Coronary artery (tissue), 2 donors: ENCODE data around the gene PFDN6.

Experiments
- DNase-seq: peaks from one replicate; pipeline ENCODE4 v3.0.0-alpha.2; 2017; ENCODE audit warnings: low spot score
- H3K27ac ChIP-seq, 2 donors: fragments of 200-600 bp; sonication (generic); one replicate each; pipeline ENCODE4 v1.5.1; 2016 to 2019
- H3K4me3 ChIP-seq: fragments of 200-600 bp; sonication (generic); 2 replicates; pipeline ENCODE4 v1.5.1; 2016; ENCODE audit warnings: mild to moderate bottlenecking, moderate library complexity
- CTCF ChIP-seq: fragments of 200-600 bp; sonication (generic); IDR thresholded peaks from one replicate; pipeline ENCODE4 v1.5.1; 2019; ENCODE audit warnings: antibody characterized with exemption

PFDN6 gene

GRCh38 chr6:33316603-33317418, 27.4 kb downstream of the PFDN6 start:
- no peak for TF ChIP-seq CTCF
- peak; percentile 76 for DNase-seq
- H3K27ac ChIP-seq, result peak overlapping the region; percentile 78 to 90
- H3K4me3 ChIP-seq, result peak overlapping the region; percentile 70

- DNase-seq, result no peak
- H3K4me3 ChIP-seq, result peak overlapping the region; percentile 70
- TF ChIP-seq CTCF, result no peak
- H3K27ac ChIP-seq, result peak overlapping the region; percentile 78 to 90
Measured at GRCh38 chr6:33317419-33317668, 27.9 kb downstream of the PFDN6 start.

- Histone ChIP-seq H3K4me3 (peak within 1 kb of the TSS; percentile 70), H3K27ac (peak within 1 kb of the TSS; percentile 78 to 90)
- no peak for TF ChIP-seq CTCF
- peak; percentile 99 for DNase-seq
Measured at GRCh38 chr6:33317669-33318425, 28.4 kb downstream of the PFDN6 start, which contains the start of gene ZBTB22. Gene ZBTB22, minus strand, starts transcription at chr6:33317744. Its CDS starts 828 bp downstream, at chr6:33316916.

- TF ChIP-seq CTCF, result no peak
- H3K4me3 ChIP-seq, result peak overlapping the region; percentile 70
- no peak for DNase-seq
- H3K27ac ChIP-seq, result peak overlapping the region; percentile 1 to 78
Measured at GRCh38 chr6:33318426-33319073, 29.1 kb downstream of the PFDN6 start.

- no peak for DNase-seq
- Histone ChIP-seq H3K27ac (peak overlapping the region; percentile 58 to 69), H3K4me3 (no peak overlapping the region)
- no peak for TF ChIP-seq CTCF
Measured at GRCh38 chr6:33319939-33320314, 30.5 kb downstream of the PFDN6 start.

- TF ChIP-seq CTCF, result no peak
- Histone ChIP-seq H3K4me3 (peak overlapping the region; percentile 31), H3K27ac (peak overlapping the region; percentile 69 to 73)
- no peak for DNase-seq
Measured at GRCh38 chr6:33320315-33321181, 31.1 kb downstream of the PFDN6 start.
